Measurements from ENCODE around the gene MANSC4. TPM values are rescaled to one million over a fixed set of nuclear protein-coding genes. Genes with fewer than 3 reads are reported as not detected.
"Not testable (repeated sequence)": the region's sequence is repeated elsewhere in the genome, so short reads cannot be mapped to it uniquely, and the experiment has no call there.

The MANSC4 gene
- total RNA-seq, 1 donor from 2014 or later = not detected

DNA sequence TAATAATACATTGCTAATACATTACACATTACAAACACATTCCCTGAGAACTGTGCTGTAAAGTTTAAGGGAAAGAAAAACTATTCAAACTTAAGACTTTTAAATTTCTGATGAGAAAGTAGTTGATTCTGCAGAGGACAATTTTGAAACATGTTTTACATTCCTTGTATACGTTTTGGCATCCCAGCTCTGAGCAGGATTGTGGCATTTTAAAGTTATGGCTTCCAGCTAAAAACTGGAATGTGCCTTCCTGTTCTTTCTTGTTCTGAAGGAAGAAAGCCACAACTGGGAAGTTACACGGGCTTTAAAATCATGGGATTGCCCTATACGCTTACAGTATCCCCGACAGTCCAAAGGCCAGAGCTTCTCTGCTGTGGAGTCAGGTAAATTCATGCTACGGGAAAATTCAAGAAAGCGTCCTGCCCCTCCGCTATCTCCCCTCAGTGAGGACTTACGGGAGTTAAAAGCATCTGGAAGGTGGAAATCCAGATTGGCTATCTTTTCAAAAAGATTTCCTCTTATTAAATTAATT is 10.8 kb downstream of the MANSC4 start:
- DNase-seq (ENCODE audit: low spot score) = no peak
- intact Hi-C loops (cut with DNase I) = no loop called here

- intact Hi-C loops (cut with DNase I) = no loop called here
- DNase-seq (ENCODE audit: low spot score) = no peak
Observed at GRCh38 chr12:27766587-27766986, 13.4 kb downstream of the MANSC4 start.

DNA sequence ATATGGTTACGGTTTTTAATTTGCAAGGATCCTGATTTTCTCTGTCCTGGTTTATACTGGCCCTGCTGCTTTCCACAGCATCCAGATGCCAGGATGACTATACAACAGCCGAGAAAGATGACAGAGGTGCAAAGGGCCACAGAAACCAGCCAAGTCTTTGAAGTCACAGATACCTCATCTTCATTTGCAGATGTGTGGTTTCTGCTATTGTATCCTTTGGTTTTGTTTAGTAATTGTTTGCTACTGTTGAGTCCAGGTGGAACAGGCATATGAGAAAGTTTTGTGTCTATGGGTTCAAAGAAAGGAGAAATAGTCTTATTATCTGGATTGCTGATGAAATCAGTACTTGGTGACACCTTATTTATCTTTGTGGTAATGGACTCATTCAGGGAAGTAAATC is 17.3 kb downstream of the MANSC4 start:
- no peak for DNase-seq (ENCODE audit: low spot score)
- intact Hi-C loops (cut with DNase I) = no loop called here

GRCh38 chr12:27756670-27757195 is 23.3 kb downstream of the MANSC4 start:
- intact Hi-C loops (cut with DNase I) = no loop called here
- DNase-seq (ENCODE audit: low spot score) = no peak

DNA sequence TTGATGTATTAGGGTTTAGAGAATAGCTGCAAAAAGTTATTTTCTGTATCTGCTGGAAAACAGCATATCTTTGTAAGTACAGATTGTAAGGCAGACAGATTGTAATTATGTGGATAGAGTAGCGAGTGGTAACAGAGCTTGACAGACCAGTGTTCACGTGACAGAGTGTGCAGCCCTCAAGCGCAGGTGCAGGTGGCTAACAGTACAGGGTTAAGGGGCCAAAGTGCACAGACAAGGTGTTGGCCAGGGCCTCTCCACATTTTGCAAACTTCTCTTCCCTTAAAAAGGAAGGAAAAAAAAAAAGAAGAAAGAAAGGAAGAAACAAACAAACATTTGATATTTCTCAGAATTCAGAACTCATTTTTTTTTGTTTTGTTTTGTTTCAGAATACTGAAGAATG is 25.2 kb downstream of the MANSC4 start:
- DNase-seq (ENCODE audit: low spot score) = no peak
- intact Hi-C loops (cut with DNase I) = no loop called here

GRCh38 chr12:27751386-27752047 is 28.5 kb downstream of the MANSC4 start:
- intact Hi-C loops (cut with DNase I) = no loop called here
- no peak for DNase-seq (ENCODE audit: low spot score)

GRCh38 chr12:27747111-27747820 is 32.8 kb downstream of the MANSC4 start:
- DNase-seq (ENCODE audit: low spot score) = no peak
- intact Hi-C loops (cut with DNase I) = no loop called here

DNA sequence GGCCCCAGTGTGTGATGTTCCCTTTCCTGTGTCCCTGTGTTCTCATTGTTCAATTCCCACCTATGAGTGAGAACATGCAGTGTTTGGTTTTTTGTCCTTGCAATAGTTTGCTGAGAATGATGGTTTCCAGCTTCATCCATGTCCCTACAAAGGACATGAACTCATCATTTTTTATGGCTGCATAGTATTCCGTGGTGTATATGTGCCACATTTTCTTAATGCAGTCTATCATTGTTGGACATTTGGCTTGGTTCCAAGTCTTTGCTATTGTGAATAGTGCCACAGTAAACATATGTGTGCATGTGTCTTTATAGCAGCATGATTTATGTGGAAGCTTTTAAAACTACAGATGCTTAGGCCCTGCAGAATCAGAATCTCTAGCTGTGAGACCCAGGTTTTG is 34.3 kb downstream of the MANSC4 start:
- DNase-seq (ENCODE audit: low spot score); intact Hi-C loops (cut with DNase I): not testable (repeated sequence)

DNA sequence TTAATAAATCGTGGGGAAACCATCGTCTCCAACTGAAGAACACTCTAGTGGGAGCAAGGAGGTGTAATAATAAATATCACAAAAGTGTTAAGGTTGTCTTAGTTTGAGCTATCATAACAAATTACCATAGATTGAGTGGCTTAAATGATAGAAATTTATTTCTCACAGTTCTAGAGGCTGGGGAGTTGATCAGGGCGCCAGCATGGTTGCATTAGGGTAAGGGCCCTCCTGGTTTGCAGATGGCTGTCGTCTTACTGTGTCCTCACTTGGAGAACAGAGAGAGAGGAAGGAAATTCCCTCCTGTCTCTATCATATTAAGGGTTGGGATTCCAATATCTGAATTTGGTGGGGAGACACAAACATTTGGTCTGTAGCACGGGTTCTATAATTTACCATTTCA is 36.4 kb downstream of the MANSC4 start:
- intact Hi-C loops (cut with DNase I) = no loop called here

DNA sequence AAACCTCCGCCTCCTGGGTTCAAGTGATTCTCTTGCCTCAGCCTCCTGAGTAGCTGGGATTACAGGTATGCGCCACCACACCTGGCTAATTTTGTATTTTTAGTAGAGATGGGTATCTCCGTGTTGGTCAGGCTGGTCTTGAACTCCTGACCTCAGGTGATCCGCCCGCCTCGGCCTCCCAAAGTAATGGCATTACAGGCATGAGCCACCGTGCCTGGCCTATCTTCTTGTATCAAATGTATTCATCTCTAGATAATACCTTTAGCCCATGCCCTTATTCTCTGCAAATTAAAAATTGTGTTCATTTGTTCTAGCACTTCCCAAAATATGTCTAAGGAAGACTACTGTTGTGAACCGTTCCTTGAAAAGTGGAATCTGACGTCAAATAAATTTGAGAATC is 45.7 kb downstream of the MANSC4 start:
- intact Hi-C loops (cut with DNase I) = loop anchor here (5.0 to 10.0 kb wide), 3 partner anchors 88 to 1140 kb away; no protein-coding TSS in a partner anchor
- DNase-seq (ENCODE audit: low spot score) = not testable (repeated sequence)

More for the DNA sequence above, 36.4 kb downstream of the MANSC4 start:
- no peak for DNase-seq (ENCODE audit: low spot score)

- intact Hi-C loops (cut with DNase I) = loop anchor here (5.0 to 10.0 kb wide), 3 partner anchors 89 to 1141 kb away; no protein-coding TSS in a partner anchor
Observed at GRCh38 chr12:27733791-27734190, 46.2 kb downstream of the MANSC4 start.

GRCh38 chr12:27733052-27733656 is 46.9 kb downstream of the MANSC4 start:
- intact Hi-C loops (cut with DNase I) = loop anchor here (5.0 to 10.0 kb wide), 3 partner anchors 89 to 1142 kb away; no protein-coding TSS in a partner anchor

More at GRCh38 chr12:27733791-27734190, 46.2 kb downstream of the MANSC4 start:
- DNase-seq (ENCODE audit: low spot score) = no peak

DNA sequence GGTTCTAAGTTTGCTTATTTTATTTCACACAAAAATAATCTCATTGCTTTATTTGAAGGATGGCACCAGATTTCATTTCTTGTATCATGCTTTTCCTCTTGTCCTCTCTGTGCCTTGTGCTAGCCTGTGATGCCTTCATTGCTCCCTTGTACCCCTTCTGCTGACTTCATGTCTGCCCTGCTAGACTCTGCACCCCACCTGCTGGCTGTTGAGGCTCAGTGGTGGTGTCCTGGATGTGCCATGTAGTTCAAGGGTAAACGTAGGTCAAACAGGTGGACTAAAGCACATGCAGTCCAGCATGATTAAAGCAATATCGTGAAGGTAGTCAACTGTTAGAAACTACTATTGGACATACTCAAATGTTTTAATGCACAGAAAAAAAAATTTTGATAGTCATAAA is 47.8 kb downstream of the MANSC4 start:
- intact Hi-C loops (cut with DNase I) = loop anchor here (5.0 to 10.0 kb wide), 3 partner anchors 90 to 1143 kb away; no protein-coding TSS in a partner anchor
- no peak for DNase-seq (ENCODE audit: low spot score)

More at GRCh38 chr12:27733052-27733656, 46.9 kb downstream of the MANSC4 start:
- DNase-seq (ENCODE audit: low spot score) = no peak

DNA sequence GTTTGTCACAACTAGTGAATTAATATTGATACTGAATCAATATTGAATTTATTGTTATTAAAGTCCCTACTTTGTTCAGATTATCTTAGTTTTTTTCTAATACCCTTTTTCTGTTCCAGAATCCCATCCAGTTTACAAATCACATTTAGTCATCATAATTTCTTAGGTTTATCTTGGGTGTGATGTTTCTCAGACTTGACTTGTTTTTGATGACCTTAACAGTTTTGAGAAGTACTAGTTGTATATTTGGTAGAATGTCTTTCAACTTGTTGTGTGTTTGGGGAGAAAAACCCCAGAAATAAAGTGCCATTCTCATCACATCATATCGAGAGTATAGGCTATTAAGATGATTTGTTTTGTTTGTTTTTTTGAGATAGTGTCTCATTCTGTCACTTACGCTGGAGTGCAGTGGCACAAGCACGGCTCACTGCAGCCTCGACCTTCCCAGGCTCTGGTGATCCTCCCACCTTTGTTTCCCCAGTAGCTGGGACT is 49.9 kb downstream of the MANSC4 start:
- intact Hi-C loops (cut with DNase I) = loop anchor here (5.0 to 10.0 kb wide), 3 partner anchors 92 to 1145 kb away; no protein-coding TSS in a partner anchor
- no peak for DNase-seq (ENCODE audit: low spot score)

GRCh38 chr12:27723212-27723611 is 56.8 kb downstream of the MANSC4 start:
- intact Hi-C loops (cut with DNase I) = no loop called here
- no peak for DNase-seq (ENCODE audit: low spot score)

Other genes starting within 250 kb of the MANSC4 start
- gene REP15, start 83.8 kb downstream of the MANSC4 start, total RNA-seq = 3.6 TPM
- gene MRPS35, start 69.4 kb downstream of the MANSC4 start, total RNA-seq = 51.5 TPM
- 10.3 TPM for gene KLHL42, start within 50 bp of the MANSC4 start, total RNA-seq
- 1.9 TPM for gene PTHLH, start 192.5 kb upstream of the MANSC4 start, total RNA-seq